Fibroblast of the conjunctiva (primary cell): ENCODE measurements around the gene NEUROG1.
"Not testable (repeated sequence)": the region's sequence is repeated elsewhere in the genome, so short reads cannot be mapped to it uniquely, and the experiment has no call there.

Experiments
- DNase-seq: peaks from one replicate; pipeline ENCODE4 v3.0.0-alpha.2; 2010; ENCODE audit warnings: low read depth

Gene NEUROG1

GRCh38 chr5:135537271-135537670, 1.5 kb upstream of the NEUROG1 start:
- DNase-seq = no peak

- DNase-seq = no peak
Measured at GRCh38 chr5:135535420-135535819, 344 bp downstream of the NEUROG1 start.

GRCh38 chr5:135534609-135535419, 950 bp downstream of the NEUROG1 start:
- no peak for DNase-seq

GRCh38 chr5:135533794-135534193, 2.0 kb downstream of the NEUROG1 start:
- no peak for DNase-seq

GRCh38 chr5:135533334-135533733, 2.4 kb downstream of the NEUROG1 start:
- no peak for DNase-seq

- DNase-seq = not testable (repeated sequence)
Measured at GRCh38 chr5:135529576-135529975, 6.2 kb downstream of the NEUROG1 start.

GRCh38 chr5:135526924-135527323, 8.8 kb downstream of the NEUROG1 start:
- DNase-seq = no peak

GRCh38 chr5:135521964-135522363, 13.8 kb downstream of the NEUROG1 start:
- no peak for DNase-seq

- DNase-seq = no peak
Measured at GRCh38 chr5:135517631-135518030, 18.1 kb downstream of the NEUROG1 start.

GRCh38 chr5:135514116-135514515, 21.6 kb downstream of the NEUROG1 start:
- no peak for DNase-seq

GRCh38 chr5:135511761-135512575, 23.8 kb downstream of the NEUROG1 start:
- DNase-seq = no peak

- DNase-seq = no peak
Measured at GRCh38 chr5:135509995-135510394, 25.8 kb downstream of the NEUROG1 start.

- DNase-seq = no peak
Measured at GRCh38 chr5:135508496-135509005, 27.2 kb downstream of the NEUROG1 start.

GRCh38 chr5:135505973-135506372, 29.8 kb downstream of the NEUROG1 start:
- DNase-seq = peak; percentile 6

- no peak for DNase-seq
Measured at GRCh38 chr5:135504376-135504775, 31.4 kb downstream of the NEUROG1 start.

GRCh38 chr5:135503871-135504270, 31.9 kb downstream of the NEUROG1 start:
- no peak for DNase-seq

GRCh38 chr5:135502836-135503520, 32.8 kb downstream of the NEUROG1 start:
- no peak for DNase-seq

- no peak for DNase-seq
Measured at GRCh38 chr5:135501965-135502364, 33.8 kb downstream of the NEUROG1 start.

GRCh38 chr5:135498637-135498995, 37.1 kb downstream of the NEUROG1 start:
- no peak for DNase-seq

GRCh38 chr5:135497971-135498636, 37.7 kb downstream of the NEUROG1 start:
- no peak for DNase-seq

- DNase-seq = not testable (repeated sequence)
Measured at GRCh38 chr5:135495531-135495930, 40.2 kb downstream of the NEUROG1 start.

- no peak for DNase-seq
Measured at GRCh38 chr5:135494196-135494595, 41.6 kb downstream of the NEUROG1 start.
